Measurements from ENCODE around the gene PLCH2. TPM values are rescaled to one million over a fixed set of nuclear protein-coding genes. Genes with fewer than 3 reads are reported as not detected.

The PLCH2 gene
- polyA plus RNA-seq, 1 of the 3 experiments (the other 2 are of a cell fraction), result 0.08 TPM

DNA sequence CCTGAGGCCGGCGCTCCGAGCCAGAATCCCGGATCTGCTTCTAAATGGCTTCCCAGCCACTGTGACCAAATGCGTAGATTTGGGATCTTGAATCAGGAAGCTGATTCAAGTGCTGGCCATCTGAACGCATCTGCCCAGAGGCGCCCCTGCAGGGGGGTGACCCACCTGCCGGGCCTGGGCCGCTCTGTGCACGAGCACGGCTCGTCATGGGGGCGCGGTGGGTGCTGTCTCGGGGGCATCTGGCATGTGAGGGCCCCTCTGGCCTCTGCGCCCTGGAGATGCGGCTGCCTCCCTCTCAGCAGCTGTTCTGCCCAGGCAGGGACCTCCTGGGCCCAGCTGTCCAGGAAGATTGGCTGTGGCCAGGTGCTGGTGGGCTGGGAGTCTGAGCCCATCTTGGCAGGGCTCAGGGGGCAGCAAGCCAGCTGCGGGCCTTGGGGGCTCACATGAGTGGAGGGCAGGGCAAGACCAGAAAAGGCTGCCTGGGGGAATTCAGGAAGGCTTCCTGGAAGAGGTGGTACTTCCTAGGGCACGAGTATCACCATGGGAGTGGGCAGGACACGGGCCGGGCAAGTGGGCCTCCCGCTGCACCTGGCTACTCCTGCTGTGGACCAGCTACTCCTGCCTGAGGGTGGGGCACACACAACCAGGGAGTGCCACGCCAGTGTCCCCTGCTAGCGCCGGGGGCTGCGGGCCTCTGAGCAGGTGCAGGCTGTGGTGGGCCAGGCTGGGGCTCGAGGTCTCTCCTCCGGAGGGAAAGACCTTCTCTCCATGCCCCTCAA, 25.1 kb downstream of the PLCH2 start (continued):
- TF ChIP-seq, protein P1, sequence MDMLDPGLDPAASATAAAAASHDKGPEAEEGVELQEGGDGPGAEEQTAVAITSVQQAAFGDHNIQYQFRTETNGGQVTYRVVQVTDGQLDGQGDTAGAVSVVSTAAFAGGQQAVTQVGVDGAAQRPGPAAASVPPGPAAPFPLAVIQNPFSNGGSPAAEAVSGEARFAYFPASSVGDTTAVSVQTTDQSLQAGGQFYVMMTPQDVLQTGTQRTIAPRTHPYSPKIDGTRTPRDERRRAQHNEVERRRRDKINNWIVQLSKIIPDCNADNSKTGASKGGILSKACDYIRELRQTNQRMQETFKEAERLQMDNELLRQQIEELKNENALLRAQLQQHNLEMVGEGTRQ (IDR thresholded peaks at IDR 0.05; ENCODE audit: borderline replicate concordance, low read depth, low read length), result no peak

DNA sequence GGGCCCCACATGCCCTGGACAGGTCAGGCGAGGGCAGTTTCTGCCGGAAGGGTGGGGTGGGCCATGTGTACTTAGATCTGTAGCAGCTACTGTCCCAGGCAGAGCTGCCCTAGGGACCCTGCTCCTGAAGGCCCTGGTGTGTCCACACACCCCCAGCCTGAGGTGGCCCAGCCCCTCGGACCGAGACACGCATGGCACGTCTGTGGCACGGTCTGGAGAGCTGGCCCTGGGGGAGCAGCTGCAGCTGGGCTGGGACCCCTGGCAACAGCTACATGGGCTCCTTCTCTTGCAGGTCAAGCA, 25.7 kb downstream of the PLCH2 start:
- CTCF ChIA-PET, result interaction anchor here (0.9 to 1.2 kb wide), 3 partner anchors 15 to 46 kb away, joined by 3 read pairs; partner anchors contain the start of gene PLCH2
- POLR2A ChIA-PET, result interaction anchor here (1.3 to 1.8 kb wide), 2 partner anchors 13 to 27 kb away, joined by 5 read pairs; no protein-coding TSS in a partner anchor

More for the DNA sequence above, 25.7 kb downstream of the PLCH2 start:
- Histone ChIP-seq H3K9ac (no peak overlapping the region), H3K27ac (ENCODE audit: low read depth in 2 of 2, low read length in 1 of 2) (no peak overlapping the region), H3K9me3 (no peaks in the 10 kb centered on the region), H4K20me1 (ENCODE audit: insufficient read depth) (no peaks in the 10 kb centered on the region), H3K27me3 (ENCODE audit: insufficient read depth) (no peaks in the 10 kb centered on the region), H3F3A (replicated peaks; ENCODE audit: insufficient read depth) (no peaks in the 10 kb centered on the region), H3K4me3 (ENCODE audit: low read depth in 2 of 2, low read length in 1 of 2) (no peak overlapping the region), H2AFZ (ENCODE audit: low read depth) (no peak overlapping the region), H3K4me1 (ENCODE audit: control insufficient read depth in 1 of 2, insufficient read depth in 2 of 2, low read depth in 1 of 2, low read length in 1 of 2) (peaks cover 0 to 15% of the 10 kb centered on the region in 2 experiments; a peak in 1 of 4 replicates), H3K4me2 (no peak overlapping the region), H3K79me2 (ENCODE audit: insufficient read depth) (no peaks in the 10 kb centered on the region), H3K9me2 (no peaks in the 10 kb centered on the region), H3K36me3 (replicated peaks in 1 of 2; ENCODE audit: control insufficient read depth in 1 of 2, insufficient read depth in 2 of 2, low read length in 1 of 2) (no peaks in the 10 kb centered on the region)
- 55% methylated on average over 5 of the region's 7 CpGs for WGBS (ENCODE audit: low lambda C conversion rate)
- no peak for TF ChIP-seq SIN3A (IDR thresholded peaks at IDR 0.05; ENCODE audit: borderline replicate concordance, low read depth, low read length)
- TF ChIP-seq FOXJ3 (CRISPR knock-in tag; IDR thresholded peaks at IDR 0.05), result no peak
- no peak for TF ChIP-seq FOXM1 (IDR thresholded peaks at IDR 0.05; ENCODE audit: low read depth)
- no peak for TF ChIP-seq PBX3 (IDR thresholded peaks at IDR 0.05)
- TF ChIP-seq SMC3 (IDR thresholded peaks at IDR 0.05; ENCODE audit: low read depth, low read length), result no peak
- TF ChIP-seq CHD2 (IDR thresholded peaks at IDR 0.05; ENCODE audit: low read length, partially characterized antibody), result no peak
- no peak for TF ChIP-seq TEAD4 (IDR thresholded peaks at IDR 0.05; ENCODE audit: borderline replicate concordance, insufficient read depth)
- TF ChIP-seq, protein P2, sequence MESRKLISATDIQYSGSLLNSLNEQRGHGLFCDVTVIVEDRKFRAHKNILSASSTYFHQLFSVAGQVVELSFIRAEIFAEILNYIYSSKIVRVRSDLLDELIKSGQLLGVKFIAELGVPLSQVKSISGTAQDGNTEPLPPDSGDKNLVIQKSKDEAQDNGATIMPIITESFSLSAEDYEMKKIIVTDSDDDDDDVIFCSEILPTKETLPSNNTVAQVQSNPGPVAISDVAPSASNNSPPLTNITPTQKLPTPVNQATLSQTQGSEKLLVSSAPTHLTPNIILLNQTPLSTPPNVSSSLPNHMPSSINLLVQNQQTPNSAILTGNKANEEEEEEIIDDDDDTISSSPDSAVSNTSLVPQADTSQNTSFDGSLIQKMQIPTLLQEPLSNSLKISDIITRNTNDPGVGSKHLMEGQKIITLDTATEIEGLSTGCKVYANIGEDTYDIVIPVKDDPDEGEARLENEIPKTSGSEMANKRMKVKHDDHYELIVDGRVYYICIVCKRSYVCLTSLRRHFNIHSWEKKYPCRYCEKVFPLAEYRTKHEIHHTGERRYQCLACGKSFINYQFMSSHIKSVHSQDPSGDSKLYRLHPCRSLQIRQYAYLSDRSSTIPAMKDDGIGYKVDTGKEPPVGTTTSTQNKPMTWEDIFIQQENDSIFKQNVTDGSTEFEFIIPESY (IDR thresholded peaks at IDR 0.05; ENCODE audit: borderline replicate concordance, low read depth), result no peak
- TF ChIP-seq GABPA (IDR thresholded peaks at IDR 0.05; ENCODE audit: low read depth), result no peak
- no peak for TF ChIP-seq POLR2AphosphoS5 (IDR thresholded peaks at IDR 0.05; ENCODE audit: low read depth, low read length)
- TF ChIP-seq EZH2phosphoT487 (IDR thresholded peaks at IDR 0.05; ENCODE audit: borderline replicate concordance, low read depth), result no peak
- TF ChIP-seq FOSL2 (IDR thresholded peaks at IDR 0.05; ENCODE audit: borderline replicate concordance, low read depth), result no peak
- TF ChIP-seq IRF3 (IDR thresholded peaks at IDR 0.05; ENCODE audit: low read depth, low read length), result no peak
- no peak for TF ChIP-seq RCOR1 (IDR thresholded peaks at IDR 0.05; ENCODE audit: low read length)
- TF ChIP-seq, protein P1 (IDR thresholded peaks at IDR 0.05; ENCODE audit: borderline replicate concordance, low read depth, low read length), result no peak
- TF ChIP-seq NFIC (IDR thresholded peaks at IDR 0.05; ENCODE audit: borderline replicate concordance), result no peak
- TF ChIP-seq TCF12 (IDR thresholded peaks at IDR 0.05), result no peak
- no peak for TF ChIP-seq NRF1 (IDR thresholded peaks at IDR 0.05; ENCODE audit: low read depth, low read length)
- no peak for DNase-seq
